Naive B cell (primary cell): ENCODE measurements around the gene GLIS1. TPM values are rescaled to one million over a fixed set of nuclear protein-coding genes. Genes with fewer than 3 reads are reported as not detected.

Experiments
- ATAC-seq, 2 donors: fragments of 150-1000 bp; cut with Tn5 transposase; 2 replicates each; pipeline ENCODE4 v1.10.0; 2021; ENCODE audit warnings: low read depth in 2 of 2, mild to moderate bottlenecking in 2 of 2, moderate library complexity in 2 of 2
- DNase-seq: peaks from one replicate; pipeline ENCODE4 v3.0.0; 2022
- H3K27ac Mint-ChIP-seq, 6 donors: one replicate each; pipeline ENCODE4 v1.8.0; 2020 to 2022; ENCODE audit warnings: mild to moderate bottlenecking in 6 of 6, mixed read lengths in 6 of 6, moderate library complexity in 5 of 6, inconsistent platforms in 2 of 6
- H3K27me3 Mint-ChIP-seq, 3 donors: one replicate each; pipeline ENCODE4 v1.8.0; 2021 to 2022; ENCODE audit warnings: mixed read lengths in 3 of 3, mild to moderate bottlenecking in 1 of 3
- H3K36me3 Mint-ChIP-seq, 2 donors: one replicate each; pipeline ENCODE4 v1.8.0; 2020 to 2022; ENCODE audit warnings: mixed read lengths in 2 of 2, inconsistent platforms in 1 of 2, mild to moderate bottlenecking in 1 of 2
- H3K4me1 Mint-ChIP-seq, 3 donors: one replicate each; pipeline ENCODE4 v1.8.0; 2020 to 2022; ENCODE audit warnings: mixed read lengths in 3 of 3, inconsistent platforms in 1 of 3, mild to moderate bottlenecking in 1 of 3, moderate library complexity in 1 of 3
- H3K4me3 Mint-ChIP-seq, 8 donors: one replicate each; pipeline ENCODE4 v1.8.0; 2020 to 2022; ENCODE audit warnings: mild to moderate bottlenecking in 8 of 8, mixed read lengths in 8 of 8, moderate library complexity in 8 of 8, inconsistent platforms in 2 of 8
- H3K9me3 Mint-ChIP-seq, 7 donors: one replicate each; pipeline ENCODE4 v1.8.0; 2020 to 2022; ENCODE audit warnings: mixed read lengths in 7 of 7, mild to moderate bottlenecking in 5 of 7, inconsistent platforms in 2 of 7, moderate library complexity in 1 of 7
- polyA plus RNA-seq, 6 donors: library from polyadenylated mRNA; unstranded; fragments of 300-500 nt; fragmentation: Illumina TruSeq; gene quantifications; one replicate each; pipeline ENCODE4 v1.2.3, GENCODE V29; 2021; ENCODE audit warnings: low read depth in 6 of 6

GLIS1 gene
- polyA plus RNA-seq, 6 donors from 2014 or later: not detected

DNA sequence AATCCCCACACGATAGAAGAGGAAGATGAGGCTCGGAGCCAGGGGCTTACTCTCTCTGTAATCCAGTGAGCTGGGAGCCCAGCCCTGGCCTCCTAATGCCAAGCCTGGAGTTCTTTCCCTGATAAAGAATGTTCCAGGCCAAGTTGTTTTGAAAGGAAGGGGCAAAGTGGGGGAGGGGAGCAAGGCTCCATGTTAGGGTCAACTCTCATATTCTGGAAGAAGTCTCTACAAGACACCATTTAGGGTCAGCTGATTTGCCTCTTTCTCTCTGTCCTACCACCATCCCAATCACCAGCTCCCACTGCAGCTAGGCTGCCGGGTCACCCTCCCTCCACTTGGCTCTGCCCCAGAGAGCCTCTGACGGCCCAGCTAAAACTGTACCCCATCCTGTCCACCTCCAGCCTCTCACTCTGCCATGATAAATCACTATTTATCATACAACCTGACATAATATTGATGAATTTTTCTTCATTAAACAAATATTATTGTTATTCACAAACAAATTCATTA lies 95.0 kb downstream of the GLIS1 start:
- peaks cover 0 to 19% (median 16%) of the 10 kb centered on the region in 3 donors for H3K27me3 Mint-ChIP-seq

DNA sequence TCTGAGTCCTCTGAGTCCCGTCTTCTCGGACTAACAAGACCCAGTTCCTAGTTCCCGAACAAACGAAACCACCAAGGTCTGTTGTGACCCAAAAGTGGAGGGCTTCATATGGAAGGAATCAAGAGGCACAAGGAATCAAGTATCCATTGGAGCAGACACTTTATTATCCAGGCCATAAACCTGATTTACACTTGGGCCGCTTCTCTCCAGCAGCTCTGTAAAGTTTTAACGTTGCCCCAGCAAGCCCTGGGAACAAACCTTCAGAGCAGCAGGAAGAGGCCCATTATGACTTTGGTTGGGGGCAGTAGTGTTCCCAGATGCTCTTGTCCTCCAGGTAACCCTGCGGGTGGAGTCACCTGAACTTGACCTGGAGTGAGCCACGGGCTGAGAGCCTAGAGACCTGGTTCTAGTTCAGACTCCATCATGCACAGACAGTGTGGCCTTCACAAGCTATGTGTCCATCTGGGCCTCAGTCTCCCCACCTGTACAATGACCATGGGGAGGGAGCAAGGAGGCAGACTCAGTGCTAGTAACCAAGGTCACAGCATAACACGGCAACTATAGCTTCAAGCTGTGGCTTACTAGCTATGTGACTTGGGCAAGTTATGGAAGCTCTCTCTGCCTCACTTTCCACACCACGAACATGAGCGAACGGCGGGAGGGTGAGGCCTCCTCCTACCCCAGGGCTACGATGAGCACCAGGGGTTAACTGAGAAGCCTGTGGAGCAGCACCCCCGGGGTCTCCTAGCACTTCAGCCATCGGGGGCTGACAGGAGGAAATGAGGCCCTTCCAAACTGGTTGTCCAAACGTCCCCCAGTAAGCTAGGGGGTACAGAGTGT lies 95.7 kb downstream of the GLIS1 start:
- Mint-ChIP-seq H3K4me1 (no peaks in the 10 kb centered on the region), H3K9me3 (peaks cover 0 to 3% (median 0%) of the 10 kb centered on the region in 7 donors), H3K27ac (no peak overlapping the region), H3K27me3 (peaks cover 0 to 16% (median 15%) of the 10 kb centered on the region in 3 donors), H3K36me3 (no peaks in the 10 kb centered on the region), H3K4me3 (no peak overlapping the region)
- DNase-seq (no peak), ATAC-seq (no peak)

More for the DNA sequence above, 95.0 kb downstream of the GLIS1 start:
- DNase-seq (no peak), ATAC-seq (no peak)
- Mint-ChIP-seq H3K9me3 (peaks cover 0 to 3% (median 0%) of the 10 kb centered on the region in 7 donors), H3K27ac (no peak overlapping the region), H3K4me3 (peak overlapping the region in 1 of 8 donors; percentile 31), H3K4me1 (no peaks in the 10 kb centered on the region), H3K36me3 (no peaks in the 10 kb centered on the region)

DNA sequence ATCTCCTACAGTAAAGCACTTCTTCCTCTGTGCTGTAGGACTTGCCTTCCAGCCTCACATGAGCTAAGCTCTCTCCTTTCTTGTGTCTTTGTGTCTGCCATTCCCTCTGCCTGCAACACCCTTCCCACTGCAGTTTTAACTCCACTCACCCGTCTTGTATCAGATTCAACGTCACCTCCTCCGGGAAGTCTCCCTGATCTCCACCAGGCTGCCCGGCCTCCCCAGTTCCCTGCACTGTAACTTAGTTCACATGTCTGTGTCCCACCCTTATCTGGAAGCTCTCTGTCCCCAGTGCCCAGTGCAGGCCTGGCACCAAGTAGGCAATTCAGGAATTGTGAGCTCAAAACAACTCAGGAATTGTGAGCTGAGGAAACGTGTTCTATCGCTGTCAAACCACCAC lies 96.4 kb downstream of the GLIS1 start:
- Mint-ChIP-seq H3K4me3 (no peak overlapping the region), H3K27me3 (peaks cover 0 to 20% (median 14%) of the 10 kb centered on the region in 3 donors), H3K36me3 (no peaks in the 10 kb centered on the region), H3K27ac (no peak overlapping the region), H3K9me3 (peaks cover 0 to 3% (median 0%) of the 10 kb centered on the region in 7 donors), H3K4me1 (no peaks in the 10 kb centered on the region)
- DNase-seq: no peak
- no peak for ATAC-seq

DNA sequence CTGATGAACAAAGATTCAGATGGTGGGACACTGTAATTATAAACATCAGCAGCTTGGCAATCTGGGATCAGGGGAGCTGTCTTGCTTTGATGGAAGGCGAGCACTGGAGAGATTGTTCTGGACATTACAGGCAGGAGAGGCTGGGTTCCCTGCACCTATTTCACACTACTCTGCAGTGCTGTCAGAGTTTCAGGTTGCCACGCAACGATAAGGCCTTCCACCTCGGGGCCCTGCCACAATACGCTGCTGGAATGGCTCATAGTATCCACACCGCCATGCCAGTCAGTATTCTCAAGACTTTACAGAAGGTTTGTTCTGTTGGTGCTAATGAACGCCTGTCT lies 96.8 kb downstream of the GLIS1 start:
- H3K27ac Mint-ChIP-seq: no peak overlapping the region
- H3K4me3 Mint-ChIP-seq: no peak overlapping the region
- H3K36me3 Mint-ChIP-seq: no peaks in the 10 kb centered on the region
- peaks cover 0 to 3% (median 0%) of the 10 kb centered on the region in 7 donors for H3K9me3 Mint-ChIP-seq
- ATAC-seq: no peak
- no peak for DNase-seq
- H3K27me3 Mint-ChIP-seq: peaks cover 0 to 22% (median 14%) of the 10 kb centered on the region in 3 donors
- H3K4me1 Mint-ChIP-seq: no peaks in the 10 kb centered on the region

DNA sequence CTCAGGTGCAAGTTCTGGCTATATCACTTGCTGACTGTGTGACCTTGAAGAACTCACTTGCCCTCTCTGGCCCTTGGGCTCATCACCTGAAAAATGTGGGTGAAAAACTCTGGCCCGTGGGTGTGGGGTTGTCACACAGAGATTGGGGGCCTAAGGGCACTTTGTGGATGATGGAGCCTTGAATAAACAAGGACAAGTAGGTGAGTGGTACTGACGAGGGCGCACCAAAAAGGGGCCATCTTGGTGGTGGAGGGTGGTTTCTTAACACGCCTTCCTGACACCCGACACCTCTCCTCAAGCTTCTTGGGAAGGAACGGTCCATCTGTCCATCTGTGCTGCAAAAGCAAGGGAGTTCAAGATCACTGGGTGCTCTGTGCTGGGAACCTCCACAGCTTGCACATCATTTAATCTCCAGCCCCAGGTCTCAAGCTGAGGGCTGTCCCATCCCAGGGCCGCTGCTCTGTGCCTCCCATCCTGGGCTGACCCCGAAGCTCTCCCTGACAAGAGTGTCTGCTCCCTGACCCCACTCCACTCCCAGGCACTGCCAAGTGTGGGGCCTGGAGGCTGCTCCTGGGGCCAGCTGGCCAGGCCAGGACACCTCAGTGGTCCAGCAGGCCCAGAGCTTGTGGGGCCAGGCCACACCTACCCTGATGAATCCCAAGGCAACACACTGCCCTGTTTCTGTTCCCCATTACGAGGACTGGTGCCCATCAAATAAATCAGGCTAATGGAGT lies 97.3 kb downstream of the GLIS1 start:
- H3K9me3 Mint-ChIP-seq: peaks cover 0 to 2% (median 0%) of the 10 kb centered on the region in 7 donors
- H3K27ac Mint-ChIP-seq: no peak overlapping the region
- ATAC-seq (no peak), DNase-seq (no peak)
- no peak overlapping the region for H3K4me3 Mint-ChIP-seq
- H3K27me3 Mint-ChIP-seq: peaks cover 0 to 19% (median 10%) of the 10 kb centered on the region in 3 donors
- no peaks in the 10 kb centered on the region for H3K4me1 Mint-ChIP-seq
- H3K36me3 Mint-ChIP-seq: no peaks in the 10 kb centered on the region

DNA sequence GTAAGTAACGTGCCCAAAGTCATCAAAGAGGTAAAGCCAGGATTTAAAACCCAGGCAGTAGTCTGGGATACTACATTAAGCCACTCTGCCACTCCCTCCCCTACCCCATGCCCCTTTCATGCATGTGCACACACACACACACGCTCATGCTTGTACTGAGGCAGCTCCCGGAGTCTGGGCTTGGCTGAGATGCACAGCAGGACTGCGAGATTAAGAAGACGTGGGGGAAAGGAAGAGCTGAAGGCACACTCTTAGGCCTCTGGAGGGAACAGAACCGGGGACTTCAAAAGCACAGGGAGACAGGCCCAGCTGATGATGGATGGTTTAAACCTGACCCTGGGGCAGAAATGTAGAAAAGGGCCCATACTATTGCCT lies 98.3 kb downstream of the GLIS1 start:
- H3K36me3 Mint-ChIP-seq: no peaks in the 10 kb centered on the region
- H3K27ac Mint-ChIP-seq: peak overlapping the region in 1 of 6 donors; percentile 33
- H3K27me3 Mint-ChIP-seq: peaks cover 0 to 14% (median 7%) of the 10 kb centered on the region in 3 donors
- ATAC-seq (no peak), DNase-seq (no peak)
- no peaks in the 10 kb centered on the region for H3K4me1 Mint-ChIP-seq
- H3K9me3 Mint-ChIP-seq: no peaks in the 10 kb centered on the region
- no peak overlapping the region for H3K4me3 Mint-ChIP-seq

DNA sequence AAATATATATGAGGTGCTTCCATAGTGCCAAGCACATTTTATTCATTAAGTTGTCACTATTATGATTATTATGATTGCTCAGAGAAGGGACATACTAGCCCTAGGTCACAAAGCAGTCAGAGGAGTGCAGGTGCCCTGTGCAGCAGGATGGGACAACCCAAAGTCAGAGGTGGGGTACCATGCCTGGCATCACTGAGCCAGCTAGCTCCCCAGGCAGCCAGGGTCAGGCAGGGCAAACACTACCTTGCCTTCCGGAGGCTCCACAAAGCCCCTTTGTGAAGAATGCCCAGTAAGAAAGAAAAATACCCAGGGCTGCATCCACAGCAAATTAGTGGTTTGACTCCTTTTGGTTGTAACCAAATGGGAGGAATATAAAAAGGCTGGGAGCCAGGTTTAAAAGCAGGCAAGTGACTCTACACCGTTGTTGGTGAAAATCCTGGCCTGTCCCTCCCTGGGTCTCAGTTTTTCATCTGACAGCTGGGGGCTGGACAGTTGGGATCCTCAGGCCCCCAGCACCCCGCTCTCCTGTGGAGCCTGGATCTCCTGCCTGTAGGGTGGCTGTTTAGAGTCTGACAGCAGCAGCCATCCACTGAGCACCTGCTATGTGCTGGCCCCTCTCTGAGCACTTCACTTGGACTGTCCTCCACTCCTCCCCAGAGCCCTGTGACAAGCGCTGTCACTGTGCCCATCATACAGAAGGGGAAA lies 98.8 kb downstream of the GLIS1 start:
- no peaks in the 10 kb centered on the region for H3K36me3 Mint-ChIP-seq
- DNase-seq: no peak
- no peaks in the 10 kb centered on the region for H3K4me1 Mint-ChIP-seq
- no peak overlapping the region for H3K27ac Mint-ChIP-seq
- peaks cover 0 to 10% (median 2%) of the 10 kb centered on the region in 3 donors for H3K27me3 Mint-ChIP-seq
- H3K9me3 Mint-ChIP-seq: no peaks in the 10 kb centered on the region
- no peak overlapping the region for H3K4me3 Mint-ChIP-seq
- no peak for ATAC-seq

DNA sequence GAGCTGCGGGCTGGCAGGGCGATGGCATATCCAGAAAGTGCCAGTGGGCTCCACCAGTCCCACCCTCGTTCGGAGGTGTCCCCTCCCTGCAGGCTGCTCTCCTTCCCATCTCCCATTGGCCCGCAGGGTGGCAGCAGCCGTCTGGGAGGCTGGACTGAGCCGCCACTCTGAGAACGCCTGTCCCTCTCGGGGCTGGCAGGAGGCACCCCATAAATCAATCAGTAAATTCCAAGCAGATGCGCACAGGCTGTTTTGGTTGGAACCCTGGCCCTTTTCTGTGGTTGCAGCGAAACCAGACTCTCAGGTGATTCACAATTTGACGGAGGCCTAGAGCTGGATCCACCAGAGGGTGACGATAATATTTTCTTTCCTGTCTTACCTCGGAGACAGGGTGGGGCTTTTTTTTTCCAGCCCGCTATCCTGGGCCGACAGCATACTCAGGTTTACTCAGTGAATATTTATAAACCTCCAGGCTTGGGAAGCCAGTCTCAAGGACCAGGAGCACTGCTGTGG lies 99.7 kb downstream of the GLIS1 start:
- Mint-ChIP-seq H3K27me3 (peaks cover 0 to 6% (median 0%) of the 10 kb centered on the region in 3 donors), H3K4me1 (no peaks in the 10 kb centered on the region), H3K27ac (no peak overlapping the region), H3K36me3 (no peaks in the 10 kb centered on the region), H3K9me3 (no peaks in the 10 kb centered on the region), H3K4me3 (no peak overlapping the region)
- DNase-seq: no peak
- ATAC-seq: no peak

DNA sequence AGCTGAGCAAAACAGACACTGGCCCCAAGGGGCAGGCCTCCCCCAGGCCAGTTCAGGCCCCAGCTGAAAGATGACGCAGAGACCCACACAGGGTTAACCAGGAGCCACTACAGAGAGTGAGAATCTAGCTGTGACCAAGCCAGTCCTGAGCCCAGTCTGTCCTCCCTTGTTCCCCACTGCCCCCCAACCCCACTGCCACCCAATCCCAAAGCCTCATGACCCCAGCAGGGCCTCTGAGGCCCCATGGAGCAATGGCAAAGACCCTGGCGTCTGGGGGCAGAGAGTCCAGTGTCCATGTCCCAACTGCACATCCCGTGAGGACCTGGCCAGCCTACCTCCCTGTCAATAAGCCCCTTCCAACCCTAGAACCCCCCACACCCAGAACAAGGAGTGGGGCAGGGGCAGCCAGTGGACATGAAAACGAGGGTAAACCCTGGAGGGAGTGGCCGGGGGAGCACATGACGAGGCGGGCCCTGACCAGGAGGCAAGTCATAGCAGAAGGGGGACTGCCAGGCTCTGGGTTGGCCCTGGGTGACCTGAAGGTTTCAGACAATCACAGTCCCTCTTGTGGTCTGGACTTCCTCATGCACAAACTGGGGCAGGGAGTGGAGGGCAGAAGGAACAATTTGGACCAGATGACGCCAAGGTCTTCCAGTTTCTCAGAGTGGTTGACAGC lies 100.5 kb downstream of the GLIS1 start:
- no peaks in the 10 kb centered on the region for H3K36me3 Mint-ChIP-seq
- no peak overlapping the region for H3K27ac Mint-ChIP-seq
- no peak overlapping the region for H3K4me3 Mint-ChIP-seq
- H3K4me1 Mint-ChIP-seq: no peaks in the 10 kb centered on the region
- H3K27me3 Mint-ChIP-seq: peaks cover 0 to 6% (median 0%) of the 10 kb centered on the region in 3 donors
- no peaks in the 10 kb centered on the region for H3K9me3 Mint-ChIP-seq
- no peak for ATAC-seq
- no peak for DNase-seq

DNA sequence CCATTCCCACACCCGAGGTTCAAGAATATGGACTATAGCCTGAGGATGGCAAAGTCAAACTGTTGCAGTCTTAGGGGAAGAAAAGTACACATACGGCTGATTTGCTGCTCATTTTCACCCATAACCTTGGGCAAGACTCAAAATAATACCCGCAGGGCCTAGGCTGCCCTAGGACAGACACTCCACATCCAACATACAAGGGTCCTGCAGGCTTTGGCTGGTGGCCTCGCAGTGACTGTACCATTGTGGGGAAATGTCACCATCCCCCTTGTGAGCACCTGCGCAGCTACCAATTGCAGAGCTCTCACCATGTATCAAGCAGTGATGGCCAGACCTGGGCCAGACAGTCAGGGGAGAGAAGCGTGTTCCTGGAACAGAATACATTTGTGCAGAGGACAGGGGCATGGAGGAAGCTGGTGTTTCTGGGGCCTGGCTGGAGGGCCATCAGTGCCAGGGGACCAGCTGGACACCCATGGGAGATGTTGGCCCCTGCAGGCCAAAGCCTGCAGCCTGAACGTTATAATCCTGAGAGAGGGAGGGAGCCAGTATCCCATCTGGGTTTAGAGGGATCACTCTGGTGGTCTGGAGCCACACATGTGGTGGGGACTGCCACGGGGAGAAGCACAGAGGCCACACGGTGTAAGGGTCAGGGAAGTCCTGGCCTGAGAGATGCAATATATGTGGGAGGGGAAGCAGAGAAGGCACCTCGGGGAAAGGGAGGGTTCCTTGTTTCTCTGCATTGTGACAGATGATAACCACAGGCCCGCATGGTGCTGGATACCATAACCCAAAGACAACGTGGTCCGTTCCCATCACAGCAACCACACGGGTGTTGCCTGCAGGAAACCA lies 101.2 kb downstream of the GLIS1 start:
- no peaks in the 10 kb centered on the region for H3K4me1 Mint-ChIP-seq
- no peaks in the 10 kb centered on the region for H3K9me3 Mint-ChIP-seq
- H3K4me3 Mint-ChIP-seq: peak overlapping the region in 1 of 8 donors; percentile 42

DNA sequence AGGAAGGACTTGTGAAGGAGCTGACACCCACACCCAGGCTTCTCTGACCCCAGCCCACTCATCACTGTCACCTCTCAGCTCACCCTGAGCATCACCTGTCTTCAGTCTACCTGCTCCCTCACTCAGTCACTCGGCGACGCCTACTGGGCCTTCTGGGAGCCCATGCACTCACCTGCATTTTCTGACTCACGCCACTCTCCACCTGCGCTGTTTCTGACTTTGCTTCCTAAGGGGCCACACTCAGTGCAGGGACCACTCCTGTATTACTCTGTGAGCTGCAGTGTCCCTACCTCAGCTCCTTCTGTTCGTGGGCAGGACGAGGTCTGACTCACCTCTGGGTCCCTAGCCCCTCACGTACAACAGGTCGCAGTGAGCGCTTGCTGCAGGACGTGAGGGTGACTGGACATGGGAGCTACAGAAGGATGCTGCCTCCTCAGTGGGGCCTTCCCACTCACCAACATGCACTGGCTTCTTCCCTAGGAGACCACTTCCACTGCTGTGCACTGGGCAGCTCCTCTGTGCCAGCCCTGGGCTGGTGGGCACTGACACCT lies 102.3 kb downstream of the GLIS1 start:
- Mint-ChIP-seq H3K36me3 (no peaks in the 10 kb centered on the region), H3K27ac (no peak overlapping the region), H3K4me3 (no peak overlapping the region), H3K9me3 (no peaks in the 10 kb centered on the region), H3K4me1 (no peaks in the 10 kb centered on the region), H3K27me3 (peaks cover 0 to 6% (median 0%) of the 10 kb centered on the region in 3 donors)
- no peak for DNase-seq
- ATAC-seq: no peak

More for the DNA sequence above, 101.2 kb downstream of the GLIS1 start:
- Mint-ChIP-seq H3K36me3 (no peaks in the 10 kb centered on the region), H3K27me3 (peaks cover 0 to 6% (median 0%) of the 10 kb centered on the region in 3 donors), H3K27ac (peak overlapping the region in 1 of 6 donors; percentile 74)
- ATAC-seq: no peak
- no peak for DNase-seq

DNA sequence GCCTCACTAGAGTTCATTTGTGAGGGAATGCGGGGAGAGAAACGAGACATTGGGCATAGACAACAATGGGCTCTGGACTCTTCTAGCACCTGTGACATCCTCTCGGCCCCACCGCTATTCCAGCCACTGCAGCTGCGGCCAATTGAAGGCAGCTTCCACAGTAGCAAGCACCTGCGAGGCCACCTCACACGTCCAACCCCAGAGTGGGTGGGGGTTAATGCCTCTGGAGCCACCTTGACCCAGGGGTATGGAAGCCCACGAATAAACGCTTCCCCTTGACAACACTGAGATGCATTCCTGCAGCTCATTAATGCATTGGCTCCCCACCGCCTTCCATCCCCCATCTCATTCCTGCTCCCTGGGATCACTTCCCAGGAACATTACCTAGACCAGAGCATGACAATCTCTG lies 104.4 kb downstream of the GLIS1 start:
- no peak for ATAC-seq
- Mint-ChIP-seq H3K27me3 (peaks cover 0 to 8% (median 0%) of the 10 kb centered on the region in 3 donors), H3K4me3 (no peak overlapping the region), H3K27ac (no peak overlapping the region), H3K9me3 (no peaks in the 10 kb centered on the region), H3K4me1 (no peaks in the 10 kb centered on the region), H3K36me3 (no peaks in the 10 kb centered on the region)
- no peak for DNase-seq
